ENCODE measurements around the gene YTHDF1. TPM values are rescaled to one million over a fixed set of nuclear protein-coding genes. Genes with fewer than 3 reads are reported as not detected.

The YTHDF1 gene
- total and polyA plus RNA-seq, 2 of the 8 experiments (the other 6 are each of a cell fraction or from before 2014, with no cell fraction given) = 32.8 to 66.0 TPM

DNA sequence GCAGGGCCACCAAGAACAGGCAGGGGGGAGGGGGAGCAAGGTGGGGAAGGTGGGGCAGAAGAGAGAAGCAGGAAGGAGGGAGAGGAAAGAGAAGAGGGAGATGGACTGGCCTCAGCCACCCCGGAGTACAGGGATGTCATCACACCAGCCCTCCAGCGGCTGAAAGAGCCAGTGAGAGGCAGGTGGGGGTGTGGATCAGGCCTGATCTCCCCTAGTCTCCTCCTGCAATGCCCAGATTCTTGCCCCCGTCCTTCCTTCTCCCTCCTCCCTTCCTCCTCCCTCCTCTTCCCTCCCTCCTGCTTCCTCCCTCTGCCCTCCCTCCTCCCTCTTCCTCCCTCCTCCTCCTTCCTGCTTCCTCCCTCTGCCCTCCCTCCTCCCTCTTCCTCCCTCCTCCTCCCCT, 61.5 kb downstream of the YTHDF1 start (continued):
- TF ChIP-seq CBX8 (IDR thresholded peaks at IDR 0.05; ENCODE audit: borderline replicate concordance, low read depth, low read length) = no peak
- no peak for TF ChIP-seq KDM4A (IDR thresholded peaks at IDR 0.05; ENCODE audit: low read depth, low read length, severe bottlenecking)
- TF ChIP-seq SIN3A (conservative IDR thresholded peaks at IDR 0.05 in 1 of 2, IDR thresholded peaks at IDR 0.05 in 1 of 2; ENCODE audit: low read depth in 1 of 2, low read length in 2 of 2) = no peak
- TF ChIP-seq, protein P1, sequence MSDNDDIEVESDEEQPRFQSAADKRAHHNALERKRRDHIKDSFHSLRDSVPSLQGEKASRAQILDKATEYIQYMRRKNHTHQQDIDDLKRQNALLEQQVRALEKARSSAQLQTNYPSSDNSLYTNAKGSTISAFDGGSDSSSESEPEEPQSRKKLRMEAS (IDR thresholded peaks at IDR 0.05) = no peak

Data from H1 (cell line).